Keratinocyte (primary cell): ENCODE results near the gene ALDOB. TPM values are rescaled to one million over a fixed set of nuclear protein-coding genes. Genes with fewer than 3 reads are reported as not detected.

Experiments used
- DNase-seq: peaks from one replicate; pipeline ENCODE4 v3.0.0-alpha.2; 2011; ENCODE audit warnings: low read depth, missing footprints, low spot score
- FAIRE-seq: peaks from 2 replicates; lab custom pipeline; 2011; peaks lifted over from hg19 to GRCh38; lab: Jason Lieb, UNC
- H2AFZ ChIP-seq: 2 replicates; pipeline ENCODE4 v1.6.0; 2012; ENCODE audit warnings: low read length, control low read depth, inconsistent platforms; ENCODE audit not compliant: control insufficient read depth
- H3K27ac ChIP-seq: 2 replicates; pipeline ENCODE4 v1.5.1; 2011; ENCODE audit warnings: low read length; ENCODE audit not compliant: control insufficient read depth, insufficient read depth
- H3K27me3 ChIP-seq: 3 replicates; pipeline ENCODE4 v1.6.0; 2011; ENCODE audit warnings: low read length; ENCODE audit not compliant: control insufficient read depth, insufficient read depth; ENCODE audit errors: extremely low read depth
- H3K36me3 ChIP-seq, 2 experiments: 2 replicates in 1 of 2; 3 replicates in 1 of 2; pipeline ENCODE4 v1.5.1; 2011; ENCODE audit warnings: low read length in 2 of 2, mild to moderate bottlenecking in 1 of 2; ENCODE audit not compliant: control insufficient read depth in 2 of 2, insufficient read depth in 2 of 2; ENCODE audit errors: extremely low read depth in 1 of 2
- H3K4me1 ChIP-seq: 3 replicates; pipeline ENCODE4 v1.5.1; 2011; ENCODE audit warnings: low read length; ENCODE audit not compliant: control insufficient read depth, insufficient read depth; ENCODE audit errors: extremely low read depth
- H3K4me2 ChIP-seq: 3 replicates; pipeline ENCODE4 v1.6.0; 2011; ENCODE audit warnings: low read depth, low read length; ENCODE audit not compliant: control insufficient read depth, insufficient read depth; ENCODE audit errors: extremely low read depth
- H3K4me3 ChIP-seq, 3 experiments: fragments of 200-600 bp in 1 of 3; sonication (generic) in 1 of 3; 2 replicates in 2 of 3; 3 replicates in 1 of 3; pipeline ENCODE4 v1.5.1; 2011 to 2016; ENCODE audit warnings: low read length in 3 of 3, mild to moderate bottlenecking in 3 of 3, control low read depth in 2 of 3, inconsistent platforms in 1 of 3, low read depth in 1 of 3, mixed read lengths in 1 of 3, mixed run types in 1 of 3, moderate library complexity in 1 of 3; ENCODE audit not compliant: control insufficient read depth in 2 of 3, insufficient read depth in 2 of 3; ENCODE audit errors: extremely low read depth in 1 of 3
- H3K79me2 ChIP-seq: 2 replicates; pipeline ENCODE4 v1.6.0; 2012; ENCODE audit warnings: low read length; ENCODE audit not compliant: control insufficient read depth, insufficient read depth
- H3K9ac ChIP-seq: 3 replicates; pipeline ENCODE4 v1.6.0; 2011; ENCODE audit warnings: low read length; ENCODE audit not compliant: control insufficient read depth, insufficient read depth; ENCODE audit errors: extremely low read depth
- H3K9me1 ChIP-seq: 3 replicates; pipeline ENCODE4 v1.6.0; 2011; ENCODE audit warnings: low read length; ENCODE audit not compliant: control insufficient read depth, insufficient read depth; ENCODE audit errors: extremely low read depth
- H3K9me3 ChIP-seq: 2 replicates; pipeline ENCODE4 v1.5.1; 2012; ENCODE audit warnings: low read depth, low read length; ENCODE audit not compliant: control insufficient read depth
- H4K20me1 ChIP-seq: 3 replicates; pipeline ENCODE4 v1.6.0; 2011; ENCODE audit warnings: low read length; ENCODE audit not compliant: control insufficient read depth, insufficient read depth; ENCODE audit errors: extremely low read depth
- EZH2 ChIP-seq: IDR thresholded peaks from one replicate; pipeline ENCODE4 v1.6.1; 2012; ENCODE audit warnings: inconsistent platforms, mild to moderate bottlenecking, low read length, moderate library complexity
- dilution Hi-C: fragments of 300-500 bp; cut with MboI; formaldehyde crosslinking; loops from one replicate; pipeline ENCODE4 v1.7.0; 2020; ENCODE audit warnings: low sequenced_read_pairs; ENCODE audit not compliant: extremely low pct_ligation_motif_present
- polyA plus RNA-seq, 5 experiments: library from polyadenylated mRNA; depleted of rRNA in 3 of 5; stranded (reverse) in 3 of 5; stranded (forward) in 1 of 5; unstranded in 1 of 5; fragments of >200 nt; gene quantifications; 1 replicate in 1 of 5; 2 replicates in 3 of 5; 3 replicates in 1 of 5; pipeline versions ENCODE4 v1.2.1 to v1.2.3, GENCODE V29; 2011 to 2012; ENCODE audit warnings: missing spikeins in 2 of 5, low read depth in 1 of 5, low replicate concordance in 1 of 5
- TF ChIP-seq, protein P1 (sequence below), 3 experiments: IDR thresholded peaks in 1 of 3; conservative IDR thresholded peaks in 1 of 3; optimal IDR thresholded peaks in 1 of 3; 2 replicates in 2 of 3; 3 replicates in 1 of 3; pipeline versions ENCODE3 to v1.5.1; 2011; ENCODE audit warnings: low read length in 3 of 3, mild to moderate bottlenecking in 3 of 3, moderate library complexity in 2 of 3, control low read depth in 1 of 3, inconsistent platforms in 1 of 3; ENCODE audit not compliant: insufficient read depth in 2 of 3; ENCODE audit errors: extremely low read depth in 1 of 3

ALDOB gene
- polyA plus RNA-seq, 1 donor (not counting 4 experiments of a cell fraction or from before 2014, with no cell fraction given): not detected

DNA sequence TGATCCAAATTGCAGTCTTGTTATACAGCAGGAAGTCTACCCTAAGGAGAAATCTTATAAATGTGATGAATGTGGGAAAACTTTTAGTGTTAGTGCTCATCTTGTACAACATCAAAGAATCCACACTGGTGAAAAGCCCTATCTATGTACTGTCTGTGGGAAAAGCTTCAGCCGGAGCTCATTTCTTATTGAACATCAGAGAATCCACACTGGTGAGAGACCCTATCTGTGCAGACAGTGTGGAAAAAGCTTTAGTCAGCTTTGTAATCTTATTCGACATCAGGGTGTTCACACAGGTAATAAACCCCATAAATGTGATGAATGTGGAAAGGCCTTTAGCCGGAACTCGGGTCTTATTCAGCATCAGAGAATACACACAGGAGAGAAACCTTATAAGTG is 26.5 kb downstream of the ALDOB start:
- TF ChIP-seq EZH2: no peak
- TF ChIP-seq, protein P1, sequence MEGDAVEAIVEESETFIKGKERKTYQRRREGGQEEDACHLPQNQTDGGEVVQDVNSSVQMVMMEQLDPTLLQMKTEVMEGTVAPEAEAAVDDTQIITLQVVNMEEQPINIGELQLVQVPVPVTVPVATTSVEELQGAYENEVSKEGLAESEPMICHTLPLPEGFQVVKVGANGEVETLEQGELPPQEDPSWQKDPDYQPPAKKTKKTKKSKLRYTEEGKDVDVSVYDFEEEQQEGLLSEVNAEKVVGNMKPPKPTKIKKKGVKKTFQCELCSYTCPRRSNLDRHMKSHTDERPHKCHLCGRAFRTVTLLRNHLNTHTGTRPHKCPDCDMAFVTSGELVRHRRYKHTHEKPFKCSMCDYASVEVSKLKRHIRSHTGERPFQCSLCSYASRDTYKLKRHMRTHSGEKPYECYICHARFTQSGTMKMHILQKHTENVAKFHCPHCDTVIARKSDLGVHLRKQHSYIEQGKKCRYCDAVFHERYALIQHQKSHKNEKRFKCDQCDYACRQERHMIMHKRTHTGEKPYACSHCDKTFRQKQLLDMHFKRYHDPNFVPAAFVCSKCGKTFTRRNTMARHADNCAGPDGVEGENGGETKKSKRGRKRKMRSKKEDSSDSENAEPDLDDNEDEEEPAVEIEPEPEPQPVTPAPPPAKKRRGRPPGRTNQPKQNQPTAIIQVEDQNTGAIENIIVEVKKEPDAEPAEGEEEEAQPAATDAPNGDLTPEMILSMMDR (optimal IDR thresholded peaks at IDR 0.05 in 1 of 3, IDR thresholded peaks at IDR 0.05 in 1 of 3, conservative IDR thresholded peaks at IDR 0.05 in 1 of 3; ENCODE audit: extremely low read depth in 1 of 3, insufficient read depth in 2 of 3, low read length in 3 of 3): no peak
- no peak overlapping the region for H3K4me3 ChIP-seq
- no peaks in the 10 kb centered on the region for H4K20me1 ChIP-seq
- no peaks in the 10 kb centered on the region for H3K4me1 ChIP-seq
- H3K4me2 ChIP-seq: no peak overlapping the region
- H3K9me1 ChIP-seq: no peaks in the 10 kb centered on the region
- no peaks in the 10 kb centered on the region for H3K27me3 ChIP-seq
- H3K9ac ChIP-seq: no peak overlapping the region
- no peaks in the 10 kb centered on the region for H3K79me2 ChIP-seq
- H2AFZ ChIP-seq: no peak overlapping the region
- H3K27ac ChIP-seq: no peak overlapping the region
- peaks cover 17 to 26% of the 10 kb centered on the region in 2 experiments for H3K36me3 ChIP-seq
- peaks cover 30% of the 10 kb centered on the region for H3K9me3 ChIP-seq
- DNase-seq: no peak
- dilution Hi-C loops: no loop called here
- no peak for FAIRE-seq

DNA sequence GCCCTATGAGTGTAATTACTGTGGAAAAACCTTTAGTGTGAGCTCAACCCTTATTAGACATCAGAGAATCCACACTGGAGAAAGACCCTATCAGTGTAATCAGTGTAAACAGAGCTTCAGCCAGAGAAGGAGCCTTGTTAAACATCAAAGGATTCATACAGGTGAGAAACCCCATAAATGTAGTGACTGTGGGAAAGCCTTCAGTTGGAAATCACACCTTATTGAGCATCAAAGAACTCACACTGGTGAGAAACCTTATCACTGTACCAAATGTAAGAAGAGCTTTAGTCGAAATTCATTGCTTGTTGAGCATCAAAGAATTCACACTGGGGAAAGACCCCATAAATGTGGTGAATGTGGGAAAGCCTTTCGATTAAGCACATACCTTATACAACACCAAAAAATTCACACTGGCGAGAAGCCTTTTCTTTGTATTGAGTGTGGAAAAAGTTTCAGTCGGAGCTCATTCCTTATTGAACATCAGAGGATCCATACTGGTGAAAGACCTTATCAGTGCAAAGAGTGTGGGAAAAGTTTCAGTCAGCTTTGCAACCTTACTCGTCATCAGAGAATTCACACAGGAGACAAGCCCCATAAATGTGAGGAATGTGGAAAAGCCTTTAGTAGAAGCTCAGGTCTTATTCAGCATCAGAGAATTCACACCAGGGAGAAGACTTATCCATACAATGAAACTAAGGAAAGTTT is 27.0 kb downstream of the ALDOB start:
- FAIRE-seq (no peak), DNase-seq (no peak)
- Histone ChIP-seq H3K9ac (no peak overlapping the region), H3K36me3 (peaks cover 22 to 30% of the 10 kb centered on the region in 2 experiments), H3K27me3 (no peaks in the 10 kb centered on the region), H3K9me3 (peaks cover 30% of the 10 kb centered on the region), H3K27ac (no peak overlapping the region), H2AFZ (no peak overlapping the region), H3K4me1 (no peaks in the 10 kb centered on the region), H4K20me1 (no peaks in the 10 kb centered on the region), H3K4me2 (no peak overlapping the region), H3K9me1 (no peaks in the 10 kb centered on the region), H3K79me2 (no peaks in the 10 kb centered on the region), H3K4me3 (no peak overlapping the region)
- dilution Hi-C loops: no loop called here
- no peak for TF ChIP-seq EZH2
- TF ChIP-seq, protein P1 (optimal IDR thresholded peaks at IDR 0.05 in 1 of 3, IDR thresholded peaks at IDR 0.05 in 1 of 3, conservative IDR thresholded peaks at IDR 0.05 in 1 of 3; ENCODE audit: extremely low read depth in 1 of 3, insufficient read depth in 2 of 3, low read length in 3 of 3): no peak
